ENCODE measurements around the gene ANAPC16.

DNA sequence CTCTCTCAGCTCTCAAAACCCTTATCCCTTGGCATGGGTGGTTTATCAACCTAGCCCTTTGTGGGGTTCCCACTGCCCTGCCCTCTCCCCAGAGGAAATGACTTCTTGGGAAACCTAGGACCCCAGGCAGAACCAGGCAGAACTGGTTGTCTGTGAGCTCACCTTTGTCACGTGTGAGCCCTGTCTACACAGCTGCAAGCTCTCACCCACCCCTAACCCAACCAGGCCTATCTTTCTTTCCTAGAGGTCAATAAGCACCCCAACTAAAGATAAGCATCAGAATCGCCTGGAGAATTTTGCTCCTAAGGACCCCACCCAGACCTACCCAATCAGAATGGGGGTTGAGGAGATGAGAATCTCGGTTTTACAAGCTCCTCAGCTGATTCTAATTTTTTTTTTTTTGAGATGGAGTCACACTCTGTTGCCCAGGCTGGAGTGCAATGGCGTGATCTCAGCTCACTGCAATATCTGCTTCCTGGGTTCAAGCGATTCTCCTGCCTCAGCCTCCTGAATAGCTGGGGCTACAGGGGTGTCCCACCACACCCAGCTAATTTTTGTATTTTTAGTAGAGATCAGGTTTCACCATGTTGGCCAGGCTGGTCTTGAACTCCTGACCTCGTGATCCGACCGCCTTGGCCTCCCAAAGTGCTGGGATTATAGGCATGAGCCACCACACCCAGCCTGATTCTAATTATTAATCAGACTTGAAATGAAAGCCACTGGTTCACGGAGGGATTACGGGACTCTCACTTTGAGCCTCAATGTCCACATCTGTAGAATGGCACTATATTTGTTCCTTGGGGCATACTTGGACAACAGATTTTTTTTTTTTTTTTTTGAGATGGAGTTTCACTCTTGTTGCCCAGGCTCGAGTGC is 50.4 kb downstream of the ANAPC16 start:
- TF ChIP-seq POLR2A (IDR thresholded peaks at IDR 0.05): no peak
- TF ChIP-seq, protein P1, sequence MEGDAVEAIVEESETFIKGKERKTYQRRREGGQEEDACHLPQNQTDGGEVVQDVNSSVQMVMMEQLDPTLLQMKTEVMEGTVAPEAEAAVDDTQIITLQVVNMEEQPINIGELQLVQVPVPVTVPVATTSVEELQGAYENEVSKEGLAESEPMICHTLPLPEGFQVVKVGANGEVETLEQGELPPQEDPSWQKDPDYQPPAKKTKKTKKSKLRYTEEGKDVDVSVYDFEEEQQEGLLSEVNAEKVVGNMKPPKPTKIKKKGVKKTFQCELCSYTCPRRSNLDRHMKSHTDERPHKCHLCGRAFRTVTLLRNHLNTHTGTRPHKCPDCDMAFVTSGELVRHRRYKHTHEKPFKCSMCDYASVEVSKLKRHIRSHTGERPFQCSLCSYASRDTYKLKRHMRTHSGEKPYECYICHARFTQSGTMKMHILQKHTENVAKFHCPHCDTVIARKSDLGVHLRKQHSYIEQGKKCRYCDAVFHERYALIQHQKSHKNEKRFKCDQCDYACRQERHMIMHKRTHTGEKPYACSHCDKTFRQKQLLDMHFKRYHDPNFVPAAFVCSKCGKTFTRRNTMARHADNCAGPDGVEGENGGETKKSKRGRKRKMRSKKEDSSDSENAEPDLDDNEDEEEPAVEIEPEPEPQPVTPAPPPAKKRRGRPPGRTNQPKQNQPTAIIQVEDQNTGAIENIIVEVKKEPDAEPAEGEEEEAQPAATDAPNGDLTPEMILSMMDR (IDR thresholded peaks at IDR 0.05): no peak
